ENCODE data around the gene IL19.
"Not testable (repeated sequence)": the region's sequence is repeated elsewhere in the genome, so short reads cannot be mapped to it uniquely, and the experiment has no call there.

IL19 gene

DNA sequence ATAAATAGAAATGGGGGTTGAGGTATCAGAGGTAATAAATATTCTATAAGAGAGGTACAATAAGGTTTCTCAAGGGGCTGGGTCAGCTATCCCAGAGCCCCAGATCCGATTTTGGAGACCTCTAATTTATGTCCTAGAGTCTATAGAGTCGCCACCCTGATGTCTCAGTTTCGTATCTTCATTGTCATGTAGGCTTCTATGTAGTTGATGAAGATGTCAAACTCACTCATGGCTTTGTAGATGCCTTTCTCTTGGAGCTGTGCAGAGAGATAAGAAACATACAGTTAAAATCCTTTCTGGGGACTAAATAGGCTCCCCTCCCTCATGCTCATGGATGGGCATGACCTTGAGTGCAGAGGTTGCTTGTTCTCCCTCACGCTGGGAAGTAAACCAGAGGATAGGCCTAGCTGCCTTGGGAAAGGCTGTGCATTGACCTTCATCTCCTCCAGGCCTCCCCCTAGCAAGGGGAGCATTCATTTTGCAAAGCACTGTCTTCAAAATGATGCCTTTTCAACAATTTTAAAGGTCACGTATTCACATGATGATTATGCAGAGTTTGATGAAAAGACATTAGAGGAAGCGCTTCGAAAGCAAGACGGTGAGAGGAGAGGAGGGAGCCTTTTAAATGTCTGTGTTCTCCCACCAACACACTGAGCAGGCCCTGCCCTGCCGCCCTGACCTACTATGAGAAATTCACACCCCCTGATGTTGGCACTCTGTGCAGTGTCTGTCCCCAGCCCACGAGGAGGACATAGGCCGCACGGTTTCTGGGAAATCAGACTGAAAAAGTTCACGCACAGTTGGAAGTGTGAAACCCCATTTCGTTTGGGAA lies 1.9 kb upstream of the IL19 start:
- DNase-seq: no peak
- intact Hi-C loops (cut with DNase I): no loop called here

DNA sequence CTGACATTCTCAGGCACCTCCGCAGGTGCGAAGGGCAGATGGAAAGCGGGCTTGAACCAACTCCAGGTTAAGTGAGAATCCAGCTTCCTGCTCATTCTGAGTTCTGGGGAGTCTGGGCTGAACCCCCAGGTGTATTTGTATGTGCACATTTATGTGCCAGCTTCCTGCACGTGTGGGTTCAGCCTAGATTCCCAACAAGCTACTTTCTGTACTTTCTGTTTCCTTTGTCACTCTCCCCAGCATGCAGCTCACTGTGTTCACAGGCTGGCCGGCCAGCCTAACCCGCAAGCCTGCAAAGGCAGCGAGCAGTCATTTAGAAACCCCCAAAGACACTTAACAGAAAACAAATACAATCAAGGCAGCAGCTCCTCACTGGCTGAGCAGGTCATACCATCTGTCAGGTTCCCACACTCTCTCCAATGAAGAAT lies 1.3 kb upstream of the IL19 start:
- no peak for DNase-seq
- intact Hi-C loops (cut with DNase I): no loop called here

DNA sequence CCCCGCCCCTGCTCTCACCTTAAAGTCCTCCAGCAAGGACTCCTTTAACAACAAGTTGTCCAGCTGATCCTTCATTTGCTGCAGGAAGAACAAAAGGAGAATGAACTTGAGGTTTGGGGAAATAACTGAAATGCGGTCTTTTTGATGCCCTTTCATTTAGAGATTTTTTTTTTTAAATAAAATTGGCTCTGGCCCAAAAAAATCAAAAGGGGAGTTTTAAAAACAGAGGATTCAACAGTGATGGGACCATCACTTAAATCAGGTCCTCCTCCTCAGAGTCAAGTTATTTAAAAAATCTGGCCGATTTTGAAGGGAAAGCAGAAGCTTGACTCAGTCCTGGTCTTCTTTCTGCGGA lies 742 bp downstream of the IL19 start:
- intact Hi-C loops (cut with DNase I): no loop called here

DNA sequence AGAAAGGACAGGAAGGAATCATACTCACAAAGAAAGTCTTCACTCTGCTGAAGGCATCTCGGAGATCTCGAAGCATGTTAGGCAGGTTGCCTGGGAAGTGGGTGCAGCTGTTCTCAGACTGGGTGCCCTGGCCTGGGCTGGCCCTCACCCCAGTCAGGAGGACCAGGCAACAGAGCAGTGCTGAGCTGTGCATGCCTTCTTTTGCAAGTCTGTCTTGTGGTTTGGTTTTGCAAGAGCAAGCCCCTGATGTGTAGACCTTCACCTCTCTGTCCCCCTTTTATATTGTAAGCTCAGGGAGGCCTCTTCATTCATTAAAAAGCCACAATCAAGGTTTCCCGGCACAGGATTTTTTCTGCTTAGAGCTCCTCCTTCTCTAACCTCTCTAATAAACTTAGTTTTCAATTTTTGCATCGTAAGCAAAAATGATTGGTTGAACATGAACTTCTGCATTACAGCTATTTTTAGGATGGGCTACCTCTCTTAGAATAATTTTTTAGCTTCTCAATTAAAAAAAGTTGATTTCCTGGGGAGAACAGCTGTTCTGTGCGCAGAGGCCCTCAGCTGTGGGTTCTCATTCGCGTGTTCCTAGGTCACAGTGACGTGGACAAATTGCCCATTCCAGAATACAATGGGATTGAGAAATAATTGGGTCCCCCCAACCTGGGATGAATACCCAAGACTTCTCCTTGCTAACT lies 1.8 kb downstream of the IL19 start, which contains the start of gene IL10:
Gene IL10 (minus strand): TSS at position 252 of the 695 bp plus-strand sequence. CDS start 59 bp downstream, at position 193.
- peak in 3 of 10 donors; percentile 14 to 83 (median 21) for DNase-seq

More for the DNA sequence above, 742 bp downstream of the IL19 start:
- no peak for DNase-seq

DNA sequence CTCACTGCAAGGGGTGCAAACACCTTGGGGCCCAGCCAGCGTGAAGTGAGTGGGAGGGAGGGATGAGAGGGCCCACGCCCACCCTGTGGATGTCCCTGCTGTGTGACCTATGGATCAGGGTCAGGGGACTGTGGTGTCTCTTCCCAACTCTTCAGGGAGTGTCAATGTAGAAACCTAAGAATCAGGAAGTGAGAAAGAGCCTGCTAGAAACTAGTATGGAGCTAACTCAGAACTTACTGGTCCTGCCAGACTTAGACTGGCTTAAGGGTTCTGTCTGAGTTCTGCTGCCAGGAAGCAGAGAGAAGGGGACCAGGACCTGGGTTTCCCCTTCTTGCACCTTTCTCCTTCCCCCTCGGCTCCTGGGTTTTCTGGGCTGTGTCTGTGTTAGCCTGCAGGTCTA lies 3.5 kb downstream of the IL19 start:
- intact Hi-C loops (cut with DNase I): no loop called here
- no peak for DNase-seq

More for the DNA sequence above, 1.8 kb downstream of the IL19 start, which contains the start of gene IL10:
- intact Hi-C loops (cut with DNase I): no loop called here

DNA sequence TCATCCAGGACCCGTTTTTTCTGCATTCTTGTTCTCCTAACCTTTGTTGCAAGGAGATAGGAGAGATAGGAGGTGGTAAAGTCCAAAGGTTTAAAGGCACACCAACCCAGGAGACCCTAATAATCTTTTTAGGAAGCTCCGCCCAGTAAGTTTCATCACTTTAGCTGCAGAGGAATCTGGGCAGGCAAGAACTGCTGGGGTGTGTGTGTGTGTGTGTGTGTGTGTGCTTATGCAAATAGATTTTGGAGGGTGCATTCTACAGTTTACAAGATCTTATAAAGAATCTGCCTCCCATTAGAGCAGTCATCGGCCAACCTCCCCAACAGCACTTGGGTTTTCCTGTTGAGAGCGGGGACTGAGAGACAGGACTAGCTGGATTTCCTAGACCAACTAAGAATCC lies 5.7 kb downstream of the IL19 start:
- intact Hi-C loops (cut with DNase I): no loop called here
- DNase-seq: no peak

DNA sequence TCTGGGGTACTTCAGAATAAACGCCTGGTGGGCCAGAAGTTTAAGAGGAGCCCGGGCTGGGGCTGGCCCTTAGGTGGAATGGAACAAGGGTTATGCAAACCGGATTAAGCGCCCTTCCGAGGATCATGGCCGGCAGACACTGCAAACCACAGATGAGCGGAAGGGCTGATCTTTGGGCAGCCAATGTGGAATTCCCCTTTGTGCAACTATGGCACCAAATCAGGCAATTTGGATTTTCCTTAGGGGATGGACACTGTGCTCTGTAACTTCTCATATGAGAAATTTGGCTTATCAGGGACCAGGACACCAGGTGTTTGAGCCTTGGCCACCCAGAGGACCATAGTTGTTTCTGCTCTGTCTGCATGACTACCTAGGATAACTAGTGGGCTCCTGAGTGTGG lies 7.5 kb downstream of the IL19 start:
- intact Hi-C loops (cut with DNase I): no loop called here
- no peak for DNase-seq

DNA sequence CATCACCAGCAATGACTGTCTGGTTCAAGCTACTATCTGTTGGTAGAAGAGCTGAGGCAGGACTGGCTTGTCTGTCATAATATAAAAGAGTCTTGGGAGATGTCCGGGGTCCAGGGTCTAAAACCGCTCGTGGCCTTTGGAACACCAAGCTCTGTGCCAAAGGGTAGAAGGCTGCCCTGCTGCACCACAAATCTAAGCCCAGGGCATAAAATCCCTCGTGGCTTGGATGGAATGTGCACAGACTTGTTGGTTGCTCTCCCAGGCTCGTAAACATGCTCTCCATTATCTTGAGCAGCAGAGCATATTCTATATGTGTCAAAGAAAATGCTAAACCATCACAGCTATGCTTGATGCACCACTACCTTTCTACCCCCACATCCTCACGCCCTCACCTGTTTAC lies 8.3 kb downstream of the IL19 start:
- DNase-seq; intact Hi-C loops (cut with DNase I): not testable (repeated sequence)

DNA sequence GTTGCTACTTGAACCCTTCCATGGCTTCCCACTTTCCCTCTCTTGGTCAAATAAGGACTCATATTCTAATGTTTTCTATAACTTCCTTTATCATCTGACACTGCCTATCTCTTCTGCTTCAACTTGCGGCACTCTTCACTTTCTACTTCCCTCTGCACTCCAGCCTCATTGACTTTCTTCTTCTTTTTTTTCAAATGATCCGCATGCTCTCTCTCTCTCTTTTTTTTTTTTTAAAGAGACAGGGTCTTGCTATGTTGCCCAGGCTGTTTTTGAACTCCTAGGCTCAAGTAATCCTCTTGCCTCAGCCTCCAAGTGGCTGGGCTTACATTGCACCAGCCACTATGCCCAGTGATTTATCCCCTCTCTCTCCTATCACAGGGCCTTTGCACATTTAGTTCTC lies 9.1 kb downstream of the IL19 start:
- DNase-seq: no peak
- intact Hi-C loops (cut with DNase I): no loop called here

DNA sequence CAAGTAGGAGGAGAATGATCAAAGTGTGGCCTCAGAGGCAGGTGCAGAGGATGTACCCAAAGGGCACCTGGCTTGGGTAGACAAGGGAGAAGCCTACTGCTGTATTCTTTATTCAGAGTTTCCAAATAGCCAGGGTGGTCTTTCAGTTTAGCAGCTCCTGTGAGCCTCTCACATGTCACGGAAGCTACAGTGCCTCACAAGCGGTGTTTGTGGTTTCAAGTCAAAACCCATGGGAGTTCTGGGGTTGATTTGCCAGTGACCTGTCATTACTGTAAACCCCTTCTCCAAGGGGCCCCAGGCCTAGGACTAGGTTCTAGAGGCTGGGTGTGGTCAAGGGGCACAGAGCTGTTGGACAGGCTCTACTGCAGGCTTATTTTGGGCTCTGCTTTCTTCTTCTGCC lies 11.9 kb downstream of the IL19 start:
- intact Hi-C loops (cut with DNase I): no loop called here
- no peak for DNase-seq

DNA sequence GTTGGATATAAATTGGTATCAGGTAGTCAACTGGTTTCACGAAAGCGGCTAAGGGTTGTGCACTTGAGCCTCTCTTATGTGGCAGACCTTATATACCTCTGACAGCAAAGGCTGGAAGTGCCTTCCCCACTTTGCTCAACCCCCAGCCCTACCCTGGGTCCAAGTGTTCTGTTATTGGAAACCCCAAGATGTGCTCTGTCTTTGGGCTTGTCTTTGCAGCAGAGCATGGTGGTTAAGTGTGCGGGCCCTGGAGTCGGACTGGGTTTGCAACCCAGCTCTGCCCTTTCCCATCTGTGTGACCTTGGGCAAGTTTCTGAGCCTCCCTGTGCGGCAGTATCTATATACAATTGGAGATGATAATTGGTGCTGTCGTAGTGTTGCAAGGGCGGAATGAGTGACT lies 12.9 kb downstream of the IL19 start:
- DNase-seq: no peak
- intact Hi-C loops (cut with DNase I): no loop called here

DNA sequence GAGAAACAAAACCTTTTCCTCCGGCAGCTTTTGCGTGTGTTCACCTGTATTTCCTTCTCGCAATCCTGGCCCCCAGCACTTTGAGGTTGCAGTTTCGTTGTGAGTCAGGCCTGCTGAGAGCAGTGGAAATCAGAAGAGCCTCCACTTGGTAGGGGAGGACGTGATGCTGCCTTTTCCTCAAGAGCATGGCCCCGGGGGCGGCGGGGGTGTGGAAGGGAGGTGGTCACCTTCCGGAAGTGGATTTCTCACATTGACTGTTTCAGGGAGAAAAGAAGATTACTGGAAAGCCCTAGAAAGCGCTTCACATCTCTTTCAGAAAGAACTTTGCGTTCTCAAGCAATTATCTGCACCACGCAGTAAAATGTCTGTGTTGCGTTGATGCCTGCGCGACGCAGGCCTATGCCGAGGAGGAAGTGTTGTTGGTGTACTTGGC lies 13.9 kb downstream of the IL19 start:
- DNase-seq: no peak
- intact Hi-C loops (cut with DNase I): no loop called here

DNA sequence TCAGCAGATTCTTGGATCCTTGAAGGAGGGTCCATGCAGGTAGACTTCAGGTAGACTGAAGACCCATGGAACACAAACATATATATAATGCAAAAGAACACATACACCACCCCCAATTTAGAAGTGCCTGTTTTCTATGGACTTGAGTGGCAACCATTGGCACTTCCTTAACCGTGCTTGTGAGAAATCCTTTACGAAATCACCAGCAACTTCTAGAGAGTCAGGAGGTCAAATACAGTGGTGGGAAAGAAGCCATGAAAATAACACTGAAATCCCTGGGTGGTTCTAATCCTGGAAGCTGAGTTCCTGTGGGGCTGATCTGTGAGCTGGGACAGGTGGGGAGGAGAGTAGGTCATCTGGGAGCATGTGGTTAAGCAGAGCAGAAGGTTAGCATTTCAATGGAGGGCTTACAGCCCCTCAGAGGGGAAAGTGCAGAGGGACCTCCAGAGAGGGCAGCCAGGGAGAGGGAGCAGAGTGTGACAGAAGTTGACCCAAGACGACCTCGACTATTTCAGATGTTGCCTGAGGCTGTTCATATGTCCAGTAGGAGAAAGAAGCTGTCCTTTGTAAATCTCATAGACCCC lies 14.7 kb downstream of the IL19 start:
- no peak for DNase-seq
- intact Hi-C loops (cut with DNase I): no loop called here

DNA sequence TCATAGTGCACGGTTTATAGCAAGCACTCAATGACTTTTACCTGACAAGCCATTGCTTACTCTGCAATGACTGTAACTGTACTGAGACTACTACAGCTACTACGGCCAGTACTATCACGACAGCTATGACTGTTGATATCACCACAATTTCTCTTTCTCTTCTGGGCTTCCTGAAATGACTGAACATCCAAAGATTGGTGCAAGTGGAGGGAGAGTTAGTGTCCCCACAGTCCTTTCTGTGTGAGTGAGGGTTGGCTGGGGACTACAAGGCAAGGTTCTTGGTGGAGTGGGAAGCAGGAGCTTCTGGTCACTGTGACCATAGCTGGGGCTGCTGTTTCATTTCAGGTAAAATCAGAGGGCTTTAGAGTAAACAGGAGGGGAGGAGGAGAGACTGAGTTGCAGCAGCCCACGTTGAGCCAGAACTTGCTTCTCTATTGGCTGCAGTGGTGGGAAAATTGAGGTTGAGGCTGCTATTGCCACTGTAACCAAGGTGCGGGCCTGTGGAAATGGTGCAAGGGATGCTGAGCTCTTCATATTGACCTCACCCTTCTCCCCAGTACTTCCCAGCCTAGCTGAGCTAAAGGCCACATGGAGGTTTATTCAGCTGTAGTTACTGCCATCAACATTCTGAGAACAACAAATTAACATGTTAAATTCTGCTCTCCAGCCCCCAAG lies 15.8 kb downstream of the IL19 start:
- DNase-seq: no peak
- intact Hi-C loops (cut with DNase I): no loop called here

DNA sequence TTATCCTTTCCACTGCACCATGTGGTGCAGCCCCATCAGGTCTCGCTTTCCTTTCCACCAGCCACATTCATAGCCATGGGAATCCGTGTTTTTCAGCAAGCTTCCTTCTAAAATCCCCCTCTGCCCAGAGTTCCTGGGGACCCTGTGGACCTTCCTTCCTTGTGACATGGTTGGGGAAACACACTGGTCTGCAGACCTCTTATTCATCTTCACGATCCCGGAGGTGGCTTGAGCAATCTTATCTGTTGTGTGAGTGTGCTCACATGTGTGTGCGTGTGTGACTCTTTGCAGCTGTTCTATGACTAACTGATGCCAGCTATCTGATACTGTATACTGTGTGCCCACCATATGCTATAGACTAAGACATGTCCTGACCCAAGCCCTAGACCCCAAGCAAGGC lies 17.3 kb downstream of the IL19 start:
- intact Hi-C loops (cut with DNase I): no loop called here
- DNase-seq: no peak

DNA sequence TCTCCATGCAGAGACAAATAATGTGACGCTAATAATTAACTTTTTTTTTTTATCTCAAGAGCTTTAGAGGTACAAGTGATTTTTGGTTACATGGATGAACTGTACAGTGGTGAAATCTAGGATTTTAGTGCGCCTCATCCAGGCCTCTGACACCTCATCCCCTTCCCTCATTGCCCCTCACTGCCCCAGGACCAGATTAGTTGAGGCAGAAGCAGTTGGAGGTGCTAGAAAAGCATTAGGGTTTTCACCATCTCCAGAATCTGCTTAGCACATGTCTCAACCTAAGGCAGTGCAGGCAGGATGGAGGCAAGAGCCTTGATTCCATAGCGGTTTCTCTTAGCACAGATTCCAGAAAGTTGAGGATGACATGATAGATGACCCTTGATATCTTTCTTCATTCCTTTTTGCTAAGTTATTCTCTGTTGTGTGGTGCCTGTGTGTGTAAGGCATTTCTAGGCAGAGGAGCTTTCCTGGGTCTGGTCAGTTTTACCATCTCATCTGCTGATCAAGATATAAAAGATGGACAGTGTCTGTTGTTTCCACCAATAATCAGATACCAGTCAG lies 18.0 kb downstream of the IL19 start:
- no peak for DNase-seq
- intact Hi-C loops (cut with DNase I): no loop called here

DNA sequence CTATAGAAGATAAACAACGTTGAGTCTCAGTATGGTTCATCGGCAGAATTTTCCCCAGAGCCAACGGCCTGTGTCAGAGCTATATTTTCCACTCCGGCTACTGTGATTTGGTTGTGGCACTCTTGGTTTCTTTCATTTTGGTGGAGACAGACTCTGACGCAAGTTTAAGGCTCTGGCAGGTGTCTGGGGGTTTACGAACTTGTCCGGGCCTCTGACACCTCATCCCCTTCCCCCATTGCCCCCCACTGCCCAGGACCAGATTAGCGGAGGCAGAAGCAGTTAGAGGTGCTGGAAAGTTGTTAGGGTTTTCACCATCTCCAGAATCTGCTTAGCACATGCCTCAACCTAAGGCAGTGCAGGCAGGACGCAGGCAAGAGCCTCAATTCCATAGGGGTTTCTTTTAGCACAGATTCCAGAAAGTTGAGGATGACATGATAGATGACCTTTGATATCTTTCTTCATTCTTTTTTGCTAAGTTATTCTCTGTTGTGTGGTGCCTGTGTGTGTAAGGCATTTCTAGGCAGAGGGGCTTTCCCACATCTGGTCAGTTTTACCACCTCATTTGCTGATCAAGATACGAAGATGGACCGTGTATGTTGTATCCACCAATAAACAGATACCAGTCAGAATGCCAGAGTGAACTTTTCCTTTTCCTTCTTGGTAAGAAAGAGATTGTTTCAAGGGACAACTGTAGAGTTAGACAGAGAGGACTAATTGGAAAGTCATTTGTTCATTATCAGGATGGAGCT lies 20.1 kb downstream of the IL19 start:
- no peak for DNase-seq
- intact Hi-C loops (cut with DNase I): no loop called here

DNA sequence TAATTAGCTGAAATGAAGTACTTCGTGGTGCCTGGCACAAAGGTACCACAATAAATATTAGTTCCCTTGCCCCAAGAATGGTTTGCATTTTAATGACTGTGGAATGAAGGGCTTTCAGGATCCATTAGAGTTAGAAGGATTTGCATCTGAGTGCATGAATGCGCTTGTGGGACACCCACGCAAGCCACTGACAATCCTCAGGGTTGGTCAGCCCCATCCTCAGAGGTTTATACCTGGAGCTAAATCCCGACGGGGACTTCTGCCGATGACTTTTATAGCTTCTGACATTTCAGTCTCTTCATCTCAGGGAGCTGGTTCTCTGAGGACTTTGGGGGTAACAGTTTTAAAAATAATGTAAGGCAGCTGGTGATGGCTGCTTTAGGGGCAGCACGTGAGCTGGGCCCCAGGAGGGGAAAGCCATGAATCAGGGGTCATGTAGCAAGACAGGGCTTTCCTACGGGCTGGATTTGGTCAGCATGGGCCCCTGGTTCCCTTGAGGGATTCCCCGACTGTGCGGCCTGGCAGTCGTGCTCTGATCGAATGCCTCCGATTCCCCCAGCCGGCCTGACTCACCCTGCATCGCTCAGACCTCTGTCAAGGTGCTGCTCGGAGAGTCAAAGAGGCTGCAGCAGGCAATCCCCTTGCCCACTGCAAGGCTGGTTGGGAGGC lies 22.5 kb downstream of the IL19 start:
- DNase-seq: no peak
- intact Hi-C loops (cut with DNase I): no loop called here

DNA sequence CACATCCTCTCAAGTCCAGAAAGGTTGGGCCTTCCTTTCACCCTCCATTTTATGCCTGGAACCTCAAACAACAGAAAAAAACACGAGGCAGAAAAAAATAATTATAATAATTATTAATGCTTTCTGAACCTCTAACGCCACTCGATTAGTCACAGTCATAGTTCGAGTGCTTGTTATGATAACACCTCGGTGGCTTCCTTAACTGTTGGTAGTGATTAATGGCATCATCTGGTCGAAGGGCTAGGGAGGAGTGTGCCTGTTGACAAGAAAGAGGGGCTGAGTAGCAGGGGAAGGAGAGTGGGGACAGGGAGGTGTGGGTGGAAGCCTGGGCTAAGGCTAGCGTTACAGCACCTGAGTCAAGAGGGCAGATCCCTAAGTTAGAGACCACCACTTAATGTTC lies 23.0 kb downstream of the IL19 start:
- no peak for DNase-seq
- intact Hi-C loops (cut with DNase I): no loop called here
